Measurements from ENCODE around the gene COG6.
A peak's percentile ranks its signal among the peaks of the same experiment; 100 is the strongest.

Gene COG6

DNA sequence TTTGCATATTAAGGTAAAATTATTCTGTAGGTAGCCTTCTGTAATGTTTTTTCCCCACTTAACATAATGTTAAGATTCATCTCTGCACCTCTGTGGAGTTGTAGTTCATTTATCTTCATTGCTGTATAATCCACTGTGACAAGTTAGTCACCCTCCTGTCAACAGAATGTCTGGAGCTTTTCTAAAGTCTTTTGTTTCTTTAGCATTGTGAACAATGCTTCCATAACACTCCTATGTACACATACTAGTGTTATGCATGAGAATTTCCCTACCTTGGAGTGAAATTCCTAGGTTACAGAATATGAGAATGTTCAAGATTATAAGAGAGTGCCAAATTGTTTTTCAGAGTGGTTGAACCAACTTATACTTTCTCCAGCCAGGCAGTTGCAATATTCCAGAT, 113.5 kb downstream of the COG6 start:
- no peak for DNase-seq (ENCODE audit: low read depth, low spot score)

GRCh38 chr13:39770221-39771090, 115.0 kb downstream of the COG6 start:
- DNase-seq (ENCODE audit: low read depth, low spot score) = no peak

DNA sequence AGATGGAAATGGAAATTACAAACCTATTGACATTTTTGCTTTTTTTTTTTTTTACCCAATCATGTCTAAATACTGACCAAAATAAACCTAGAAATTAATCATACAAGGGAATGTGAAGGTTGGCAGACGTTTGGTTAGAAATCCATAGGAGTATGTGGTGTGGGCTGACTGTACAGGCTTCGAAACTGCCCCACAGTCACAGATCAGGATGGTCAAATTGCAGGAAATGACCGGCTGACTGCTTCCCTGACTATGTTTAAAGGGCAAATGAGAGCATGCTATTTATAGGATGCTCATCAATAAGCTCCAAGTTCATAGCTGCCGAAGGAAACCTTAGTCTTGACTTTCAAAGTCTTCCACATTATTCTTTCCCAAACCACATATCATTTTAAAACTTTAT, 118.4 kb downstream of the COG6 start:
- DNase-seq (ENCODE audit: low read depth, low spot score) = no peak

DNA sequence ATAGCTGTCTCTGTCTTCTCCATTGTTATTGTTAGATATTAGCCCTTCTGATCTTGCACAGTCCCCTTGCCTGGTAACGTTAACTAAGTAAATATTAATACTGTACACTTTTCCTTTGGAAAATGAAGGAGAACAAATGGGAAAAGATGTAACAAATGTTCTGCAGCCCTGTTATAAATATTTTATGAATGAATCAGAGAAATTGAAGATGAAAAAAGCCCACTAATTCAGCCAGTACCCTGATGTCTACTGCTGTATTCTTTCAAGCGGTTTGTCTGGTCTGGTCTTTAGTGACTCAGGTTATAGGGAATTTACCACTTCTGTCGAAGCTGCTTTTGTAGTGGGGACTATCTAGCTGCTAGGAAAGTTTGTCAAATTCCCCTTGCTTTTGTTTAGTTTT, 121.0 kb downstream of the COG6 start:
- no peak for DNase-seq (ENCODE audit: low read depth, low spot score)

DNA sequence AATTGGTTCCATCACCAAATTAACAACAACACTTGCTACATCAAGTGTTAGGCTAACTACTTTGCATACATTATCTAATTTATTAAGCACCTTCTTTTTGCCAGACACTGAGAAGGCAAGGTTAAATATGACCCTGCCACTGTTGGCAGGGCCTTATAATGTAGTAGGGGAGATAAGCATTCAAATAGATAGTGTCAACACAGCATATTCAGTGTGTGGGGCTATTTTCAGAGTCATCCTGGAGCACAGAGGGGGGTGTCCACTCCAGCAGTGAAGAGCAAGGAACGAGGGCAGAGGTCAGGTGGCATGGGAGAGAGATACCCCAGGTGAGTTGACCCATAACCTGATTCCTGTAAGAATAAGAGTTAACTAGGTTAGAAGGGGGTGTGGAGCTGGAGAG, 121.6 kb downstream of the COG6 start:
- DNase-seq (ENCODE audit: low read depth, low spot score) = no peak

DNA sequence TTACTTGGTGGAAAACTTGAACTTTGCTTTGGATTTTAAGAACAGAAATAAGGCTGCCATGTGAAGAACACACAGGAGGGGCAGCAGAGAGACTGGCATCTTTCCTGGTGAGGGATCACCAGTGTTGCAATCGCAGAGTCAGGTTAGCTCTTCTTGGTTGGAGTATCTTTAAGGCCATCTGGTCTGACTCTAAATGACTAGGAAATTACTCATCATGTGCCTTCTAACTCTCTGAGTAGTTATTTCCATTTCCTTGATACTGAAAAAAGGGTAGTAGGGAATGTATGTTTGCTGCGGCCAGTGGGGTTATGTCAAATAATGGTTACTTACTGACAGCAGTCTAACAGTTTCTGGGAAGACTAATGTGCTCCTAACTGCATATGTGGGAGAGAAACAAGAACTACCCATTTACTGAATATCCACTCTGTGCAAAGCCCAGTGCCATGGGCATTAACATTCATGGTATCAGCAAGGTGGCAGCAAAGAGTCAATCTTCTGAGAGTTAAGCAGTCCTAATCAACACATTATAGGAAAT, 122.1 kb downstream of the COG6 start:
- no peak for DNase-seq (ENCODE audit: low read depth, low spot score)

DNA sequence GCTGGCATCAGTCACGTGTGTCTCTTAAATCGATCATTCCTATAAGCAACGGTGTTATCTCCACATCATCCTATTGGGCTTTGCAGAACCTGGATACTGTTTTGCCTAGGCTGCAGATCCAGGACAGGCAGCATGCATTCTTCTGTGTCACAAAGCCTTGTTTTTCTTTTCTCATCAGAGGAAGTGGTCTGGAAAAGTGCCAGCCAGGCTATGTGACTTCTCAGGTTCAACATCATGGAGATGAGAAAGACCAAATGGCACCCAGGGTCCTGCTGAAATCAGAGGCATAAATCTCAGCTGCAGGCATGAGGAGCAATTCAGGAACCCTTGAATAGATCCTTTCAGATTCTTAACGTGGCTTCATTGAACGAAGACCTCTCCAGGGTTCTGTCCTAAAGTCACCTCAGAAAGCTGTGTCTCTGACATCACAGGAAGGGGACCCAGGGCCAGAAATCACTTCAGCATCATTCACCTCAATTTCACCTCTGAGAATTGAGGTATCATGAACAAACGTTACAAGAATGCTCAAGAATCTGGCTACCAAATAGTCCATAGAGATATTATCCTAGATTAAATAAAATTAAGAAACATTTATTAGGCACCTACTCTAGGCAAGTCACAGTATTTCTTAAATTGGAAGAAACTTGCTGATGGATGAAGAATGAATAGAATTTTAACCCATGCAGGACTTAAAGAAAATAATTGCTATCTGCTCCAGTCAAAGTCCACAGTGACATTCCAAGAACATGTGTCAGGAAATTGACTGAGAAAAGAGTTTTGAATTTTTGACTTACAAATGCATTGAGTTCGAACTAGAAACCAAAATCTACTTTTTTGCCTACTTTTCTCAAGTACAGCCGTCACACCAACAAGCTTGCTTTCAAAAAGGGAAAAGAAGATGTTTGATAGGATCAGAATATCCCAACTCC, 124.1 kb downstream of the COG6 start:
- DNase-seq (ENCODE audit: low read depth, low spot score) = no peak

- DNase-seq (ENCODE audit: low read depth, low spot score) = no peak
Measured at GRCh38 chr13:39780711-39781110, 125.2 kb downstream of the COG6 start.

DNA sequence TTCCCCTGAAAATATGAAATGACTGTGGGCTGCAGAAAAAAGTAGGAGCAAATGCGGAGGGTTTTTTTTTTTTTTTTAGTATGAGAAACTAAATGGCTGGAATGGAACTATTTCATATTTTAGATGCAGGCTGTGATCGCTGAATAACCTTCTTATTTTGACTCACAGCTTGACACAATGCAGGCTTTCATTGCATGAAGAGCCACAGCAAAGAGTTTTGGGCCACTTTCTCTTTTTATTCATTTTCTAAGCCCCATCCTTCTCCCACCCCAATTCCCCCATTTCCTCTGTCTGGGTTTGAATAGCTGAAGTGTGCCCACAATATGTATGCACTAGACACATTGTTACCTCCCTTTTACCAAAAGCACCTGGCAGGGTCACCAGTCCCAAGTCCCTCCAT, 125.9 kb downstream of the COG6 start:
- no peak for DNase-seq (ENCODE audit: low read depth, low spot score)

- no peak for DNase-seq (ENCODE audit: low read depth, low spot score)
Measured at GRCh38 chr13:39783051-39783450, 127.6 kb downstream of the COG6 start.

DNA sequence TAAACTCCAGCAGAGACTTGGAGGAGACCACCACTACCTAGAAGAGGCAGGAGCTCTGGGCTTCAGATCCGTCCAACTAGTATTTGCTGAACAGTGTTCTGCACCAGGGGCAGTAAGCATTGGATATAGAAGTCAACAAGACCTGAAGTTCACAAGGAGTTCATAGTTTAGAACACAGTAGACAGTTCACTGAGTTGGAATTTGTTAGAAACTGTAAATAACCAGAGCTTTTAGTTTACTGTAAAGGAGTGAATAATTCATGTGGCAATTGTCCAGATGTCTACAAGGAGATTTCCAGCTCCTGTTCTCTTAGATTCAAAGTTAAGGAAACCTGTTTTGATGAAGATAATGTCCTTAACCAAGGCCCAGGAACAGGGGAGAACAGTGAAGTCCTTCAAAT, 128.9 kb downstream of the COG6 start:
- DNase-seq (ENCODE audit: low read depth, low spot score) = no peak

- DNase-seq (ENCODE audit: low read depth, low spot score) = no peak
Measured at GRCh38 chr13:39786091-39786490, 130.6 kb downstream of the COG6 start.

GRCh38 chr13:39787086-39787487, 131.6 kb downstream of the COG6 start:
- DNase-seq (ENCODE audit: low read depth, low spot score) = no peak

- peak; percentile 10 for DNase-seq (ENCODE audit: low read depth, low spot score)
Measured at GRCh38 chr13:39788102-39788501, 132.6 kb downstream of the COG6 start.

DNA sequence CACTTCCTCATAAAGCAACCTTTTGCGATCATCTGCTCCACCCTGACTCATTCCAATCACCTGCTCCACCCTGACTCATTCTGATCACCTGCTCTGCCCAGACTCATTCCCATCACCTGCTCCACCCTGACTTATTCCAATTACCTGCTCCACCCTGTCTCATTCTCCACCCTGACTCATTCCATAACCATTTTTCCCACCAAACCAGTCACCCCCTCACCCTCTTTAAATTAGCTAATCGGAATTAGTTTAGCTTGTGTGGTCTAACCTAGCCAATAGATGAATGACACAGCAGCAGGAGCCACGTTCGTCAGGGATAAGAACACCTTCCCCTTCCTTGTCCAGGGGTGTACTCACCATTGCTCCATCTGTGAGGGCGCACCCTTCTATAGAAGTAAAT, 134.0 kb downstream of the COG6 start:
- DNase-seq (ENCODE audit: low read depth, low spot score) = no peak
